Choroid plexus epithelial cell (primary cell): ENCODE data around the gene SETBP1.

Source experiments
- DNase-seq: peaks from one replicate; pipeline ENCODE4 v3.0.0-alpha.2; 2010; ENCODE audit warnings: low read depth
- H3K4me3 ChIP-seq: 2 replicates; pipeline ENCODE4 v1.5.1; 2011; ENCODE audit warnings: low read depth, mild to moderate bottlenecking, control low read depth, low read length, moderate library complexity
- TF ChIP-seq, protein P1 (sequence below): conservative IDR thresholded peaks from 2 replicates; pipeline ENCODE4 v1.5.1; 2011; ENCODE audit warnings: low read depth, mild to moderate bottlenecking, control low read depth, inconsistent platforms, low read length, moderate library complexity

The SETBP1 gene

DNA sequence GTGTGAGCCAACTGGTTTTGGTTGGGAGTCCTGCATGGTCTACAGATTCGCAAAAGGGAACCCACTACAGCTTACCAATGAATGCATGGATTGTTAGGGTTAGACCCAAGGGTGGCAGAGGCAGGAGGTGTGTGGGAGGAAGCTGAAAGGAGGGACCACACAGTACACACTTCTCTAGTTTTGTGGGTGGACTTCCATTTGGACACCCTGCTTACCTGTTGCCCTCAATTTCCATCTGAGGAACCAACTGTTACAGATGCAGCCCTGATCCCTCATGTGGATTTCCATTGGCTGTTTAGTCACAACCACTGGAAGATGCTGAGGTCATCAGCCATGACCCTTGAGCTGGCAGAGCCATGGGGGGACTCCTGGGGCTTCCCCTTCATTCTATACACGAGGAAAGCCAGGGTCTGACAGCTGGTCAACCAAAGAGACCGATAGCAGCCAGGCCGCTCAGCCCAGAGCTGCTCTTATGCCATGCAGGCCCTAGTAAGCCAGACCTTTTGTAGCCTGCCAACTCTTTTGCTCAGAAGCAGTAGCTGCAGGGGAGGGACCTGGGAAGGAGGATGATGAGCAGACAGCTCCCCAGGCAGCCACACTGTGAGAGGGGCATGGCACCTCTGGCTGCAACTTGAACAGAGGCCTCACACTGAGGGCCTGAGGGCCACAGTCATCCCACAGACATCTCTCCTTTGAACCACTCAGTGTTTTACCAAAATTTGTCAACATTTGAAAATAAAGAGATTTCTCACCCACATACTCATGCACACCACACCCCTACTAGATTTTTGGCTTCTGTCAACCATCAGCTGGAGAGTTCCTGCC lies 162.1 kb downstream of the SETBP1 start:
- no peak overlapping the region for H3K4me3 ChIP-seq
- TF ChIP-seq, protein P1, sequence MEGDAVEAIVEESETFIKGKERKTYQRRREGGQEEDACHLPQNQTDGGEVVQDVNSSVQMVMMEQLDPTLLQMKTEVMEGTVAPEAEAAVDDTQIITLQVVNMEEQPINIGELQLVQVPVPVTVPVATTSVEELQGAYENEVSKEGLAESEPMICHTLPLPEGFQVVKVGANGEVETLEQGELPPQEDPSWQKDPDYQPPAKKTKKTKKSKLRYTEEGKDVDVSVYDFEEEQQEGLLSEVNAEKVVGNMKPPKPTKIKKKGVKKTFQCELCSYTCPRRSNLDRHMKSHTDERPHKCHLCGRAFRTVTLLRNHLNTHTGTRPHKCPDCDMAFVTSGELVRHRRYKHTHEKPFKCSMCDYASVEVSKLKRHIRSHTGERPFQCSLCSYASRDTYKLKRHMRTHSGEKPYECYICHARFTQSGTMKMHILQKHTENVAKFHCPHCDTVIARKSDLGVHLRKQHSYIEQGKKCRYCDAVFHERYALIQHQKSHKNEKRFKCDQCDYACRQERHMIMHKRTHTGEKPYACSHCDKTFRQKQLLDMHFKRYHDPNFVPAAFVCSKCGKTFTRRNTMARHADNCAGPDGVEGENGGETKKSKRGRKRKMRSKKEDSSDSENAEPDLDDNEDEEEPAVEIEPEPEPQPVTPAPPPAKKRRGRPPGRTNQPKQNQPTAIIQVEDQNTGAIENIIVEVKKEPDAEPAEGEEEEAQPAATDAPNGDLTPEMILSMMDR: no peak
- DNase-seq: no peak

DNA sequence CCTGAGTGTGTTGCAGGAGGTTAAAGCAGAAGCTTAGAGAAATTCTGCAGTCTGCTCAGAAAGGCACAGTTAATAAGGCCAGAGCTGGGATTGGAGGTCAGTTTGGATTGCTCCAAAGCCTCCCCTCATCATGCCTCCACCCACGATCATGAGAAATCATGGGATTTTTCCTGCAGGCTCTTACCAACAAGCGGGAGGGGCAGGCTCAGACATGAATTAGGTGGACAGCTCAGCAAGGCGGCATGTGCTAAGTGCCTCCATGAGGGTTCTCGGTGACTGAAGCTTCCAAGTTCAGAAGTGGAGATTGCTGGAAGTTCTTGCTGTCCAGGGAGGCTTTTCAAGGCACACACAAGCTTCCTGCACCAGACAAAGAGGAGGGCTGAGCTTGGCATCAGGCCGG lies 163.8 kb downstream of the SETBP1 start:
- TF ChIP-seq, protein P1: no peak
- DNase-seq: no peak
- H3K4me3 ChIP-seq: no peak overlapping the region

DNA sequence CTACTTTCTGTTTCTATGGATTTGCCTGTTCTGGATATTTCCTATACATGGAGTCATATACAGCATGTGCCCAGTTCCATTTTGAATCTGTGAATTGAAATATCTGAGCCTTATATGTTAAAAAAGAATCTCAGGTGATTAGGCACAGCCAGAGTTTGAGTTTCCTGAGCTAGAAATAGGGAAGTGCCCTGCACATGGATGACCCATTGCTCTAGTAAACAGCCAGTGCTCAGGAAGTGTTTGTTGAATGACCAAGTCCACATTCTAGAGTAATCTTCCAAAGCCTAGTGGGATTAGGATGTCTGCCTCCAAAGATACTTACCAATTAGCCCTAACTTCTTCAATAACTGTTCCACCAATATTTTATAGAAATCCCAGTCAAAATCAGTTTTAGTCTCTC lies 165.8 kb downstream of the SETBP1 start:
- TF ChIP-seq, protein P1: no peak
- H3K4me3 ChIP-seq: no peak overlapping the region
- DNase-seq: no peak

- peak; percentile 58 for DNase-seq
- TF ChIP-seq, protein P1: no peak
- H3K4me3 ChIP-seq: no peak overlapping the region
Observed at GRCh38 chr18:44848644-44849335, 168.1 kb downstream of the SETBP1 start.

DNA sequence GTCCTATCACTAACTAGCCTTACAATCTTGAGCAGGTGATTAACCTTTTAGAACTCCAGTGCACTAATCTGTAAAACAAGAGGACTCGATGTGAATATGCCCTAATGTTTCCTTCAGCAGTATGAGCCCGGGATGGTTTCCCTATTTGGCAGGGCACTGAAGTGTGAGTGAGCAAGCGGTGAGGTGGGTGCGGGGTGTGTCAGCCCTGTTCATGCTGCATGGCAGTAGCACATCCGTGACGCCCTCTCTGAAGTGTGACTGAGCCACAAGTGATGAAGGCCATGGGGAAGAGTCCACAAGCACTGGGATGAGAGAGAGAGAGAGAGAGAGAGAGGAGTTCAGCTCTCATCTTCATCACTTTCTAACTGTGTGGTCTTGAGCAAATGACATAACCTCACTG lies 168.7 kb downstream of the SETBP1 start:
- TF ChIP-seq, protein P1: no peak

GRCh38 chr18:44850001-44850400 lies 169.3 kb downstream of the SETBP1 start:
- TF ChIP-seq, protein P1: no peak
- DNase-seq: no peak
- H3K4me3 ChIP-seq: no peak overlapping the region

More for the DNA sequence above, 168.7 kb downstream of the SETBP1 start:
- no peak for DNase-seq
- no peak overlapping the region for H3K4me3 ChIP-seq
